GM21528 (cell line): ENCODE measurements around the gene KIAA1671.

Source experiments
- ATAC-seq: cut with Tn5 transposase; IDR thresholded peaks from one replicate; pipeline ENCODE4 v1.9.1; 2021; ENCODE audit warnings: mild to moderate bottlenecking, moderate library complexity; ENCODE audit not compliant: unreplicated experiment, low FRiP score

Gene KIAA1671

DNA sequence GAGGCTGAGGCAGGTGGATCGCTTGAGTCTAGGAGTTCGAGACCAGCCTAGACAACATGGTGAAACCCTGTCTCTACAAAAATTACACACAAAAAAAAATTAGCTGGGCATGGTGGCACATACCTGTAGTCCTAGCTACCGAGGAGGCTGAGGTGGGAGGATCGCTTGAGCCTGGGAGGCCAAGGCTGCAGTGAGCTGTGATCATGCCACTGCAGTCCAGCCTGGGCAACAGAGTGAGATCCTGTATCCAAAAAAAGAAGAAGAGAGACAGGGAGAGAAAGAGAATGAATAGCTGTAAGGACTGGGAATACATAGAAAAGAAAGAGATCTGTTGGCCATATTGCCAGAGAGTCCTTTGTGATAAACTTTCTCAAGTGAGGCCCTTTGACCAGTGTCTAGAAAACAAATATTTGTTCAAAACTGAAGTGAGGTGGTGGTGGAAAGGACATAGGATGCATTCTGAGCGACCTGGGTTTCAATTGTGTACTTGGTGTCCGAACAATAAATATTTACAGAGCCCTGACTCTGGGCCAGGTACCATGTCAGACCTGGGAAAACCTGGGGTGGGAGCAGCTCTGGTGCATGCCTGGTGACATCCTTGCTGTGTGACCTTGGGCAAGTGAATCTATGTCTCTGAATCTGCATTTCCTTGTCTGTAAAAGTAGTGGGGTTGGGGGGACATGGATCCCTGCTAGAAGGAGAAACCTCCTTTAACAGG, 157.5 kb downstream of the KIAA1671 start:
- no peak for ATAC-seq

DNA sequence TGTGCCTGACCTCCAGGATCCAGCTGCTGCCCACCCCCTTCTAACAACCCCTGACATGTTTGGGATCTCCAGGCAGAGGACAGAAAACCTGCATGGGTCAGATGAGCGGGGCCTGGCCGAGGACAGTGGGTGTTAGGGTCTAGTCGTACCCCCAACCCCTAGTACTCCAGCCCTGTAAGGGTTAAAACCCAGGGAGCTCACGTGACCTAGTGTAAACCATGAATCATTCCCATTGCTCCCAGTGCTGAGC, 158.0 kb downstream of the KIAA1671 start:
- no peak for ATAC-seq

DNA sequence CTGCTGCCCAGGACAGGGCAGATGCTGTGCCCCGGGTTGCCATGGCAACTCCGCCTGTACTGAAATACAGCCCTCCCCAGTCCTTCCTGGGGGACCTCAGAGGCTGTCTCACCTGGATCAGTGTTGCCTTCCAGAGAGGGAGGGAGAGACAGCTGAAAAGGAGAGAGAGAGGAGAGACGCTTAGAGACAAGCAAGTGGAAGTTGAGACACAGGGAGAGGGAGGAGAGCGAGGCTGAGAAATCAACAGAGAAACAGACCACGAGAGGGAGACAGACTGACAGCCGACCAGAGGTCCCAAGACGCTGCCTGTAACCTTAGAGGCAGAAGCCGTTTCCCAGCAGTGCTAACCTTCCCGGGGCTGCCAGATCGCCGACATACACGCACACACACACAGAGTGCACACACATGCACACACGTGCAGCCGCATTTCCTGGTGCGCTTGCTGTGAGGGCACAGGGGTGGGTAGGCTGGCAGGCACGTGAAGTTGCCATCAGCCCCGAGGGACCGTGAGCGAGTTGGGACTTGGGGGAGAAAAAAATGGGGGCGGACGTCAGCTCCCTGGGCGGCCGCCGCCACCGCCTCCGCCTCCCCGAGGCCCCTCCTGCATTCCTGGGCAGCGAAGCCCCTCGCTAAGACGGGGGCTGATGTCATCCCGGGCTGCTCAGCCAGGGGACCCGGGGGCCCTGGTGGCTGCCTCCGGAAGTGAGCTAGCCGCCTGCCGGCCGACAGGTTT, 158.5 kb downstream of the KIAA1671 start:
- no peak for ATAC-seq

DNA sequence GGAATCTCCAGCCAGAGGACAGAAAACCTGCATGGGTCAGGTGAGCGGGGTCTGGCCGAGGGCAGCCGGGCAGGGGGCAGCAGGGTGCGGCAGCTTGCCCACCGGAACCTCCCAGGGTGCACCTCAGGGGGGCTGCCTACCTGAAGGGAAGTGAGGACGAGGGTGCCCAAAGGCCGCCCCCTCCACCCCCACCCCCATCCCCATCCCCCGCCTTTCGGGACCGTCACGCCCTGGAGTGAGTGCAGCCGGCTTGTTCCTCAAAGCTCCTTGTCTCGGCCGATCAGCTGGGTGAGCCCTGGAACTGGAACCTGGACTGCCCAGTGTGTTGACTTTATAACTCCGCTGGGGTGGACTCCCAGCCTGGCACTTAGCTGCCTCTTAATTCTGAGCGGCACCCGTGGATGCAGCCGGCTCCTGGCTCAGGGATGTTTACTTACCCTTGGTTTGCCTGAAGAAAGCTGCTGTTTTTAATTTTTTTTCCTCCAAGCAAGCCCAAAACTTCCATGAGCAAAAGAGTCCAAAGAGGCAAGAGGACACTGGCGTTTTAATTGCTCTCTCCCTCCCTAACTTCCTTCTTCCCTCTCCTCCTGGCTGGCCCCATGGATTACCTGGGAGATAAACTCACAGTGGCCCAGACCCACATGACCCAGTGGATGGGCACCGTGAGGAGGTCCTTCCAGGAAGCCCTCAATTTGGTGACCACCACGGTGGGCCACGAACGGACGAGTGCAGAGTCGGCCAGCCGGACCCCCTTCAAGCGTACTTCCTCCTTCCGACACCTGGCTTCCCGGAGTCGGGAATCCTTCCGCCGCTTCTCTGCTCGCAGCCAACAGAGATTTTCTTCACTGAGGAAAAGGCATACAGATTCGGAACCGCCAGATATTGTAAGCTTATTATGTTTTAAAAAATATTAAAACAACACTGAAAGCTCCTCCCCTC, 159.3 kb downstream of the KIAA1671 start:
- ATAC-seq = no peak

DNA sequence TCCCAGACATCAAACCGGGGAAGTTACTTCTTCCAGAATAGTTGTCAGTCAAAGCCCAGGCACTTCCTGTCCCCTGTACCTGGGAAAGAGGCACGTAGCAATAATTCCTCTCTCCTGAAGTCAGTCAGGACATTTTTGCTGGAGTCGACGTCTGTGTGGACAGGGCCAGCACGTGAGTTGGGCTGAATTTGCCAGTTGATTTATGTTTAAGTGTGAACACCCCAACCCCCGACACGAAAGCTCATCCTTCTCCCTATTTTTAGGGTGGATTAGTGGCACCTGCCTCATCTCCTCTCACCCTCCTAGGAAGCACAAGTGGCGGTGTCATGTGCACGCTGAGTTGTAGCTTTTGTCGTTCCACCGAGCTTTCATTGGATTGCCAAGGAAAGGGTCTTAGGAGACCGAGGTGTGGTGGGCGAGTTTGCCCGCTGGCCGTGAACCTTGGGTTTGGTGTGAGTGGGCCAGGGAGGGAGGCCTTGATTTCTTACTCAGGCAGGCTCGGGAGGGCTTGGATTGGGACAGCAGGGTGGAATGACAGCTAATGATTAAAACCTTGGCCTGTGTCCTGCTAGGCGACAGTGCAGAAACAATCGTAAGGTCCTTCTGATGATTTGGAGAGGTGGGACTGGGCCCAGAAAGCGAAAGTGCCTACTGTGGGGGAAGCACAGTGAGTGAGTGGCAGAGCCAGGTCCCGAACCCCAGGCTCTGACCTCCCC, 160.2 kb downstream of the KIAA1671 start:
- ATAC-seq = no peak

DNA sequence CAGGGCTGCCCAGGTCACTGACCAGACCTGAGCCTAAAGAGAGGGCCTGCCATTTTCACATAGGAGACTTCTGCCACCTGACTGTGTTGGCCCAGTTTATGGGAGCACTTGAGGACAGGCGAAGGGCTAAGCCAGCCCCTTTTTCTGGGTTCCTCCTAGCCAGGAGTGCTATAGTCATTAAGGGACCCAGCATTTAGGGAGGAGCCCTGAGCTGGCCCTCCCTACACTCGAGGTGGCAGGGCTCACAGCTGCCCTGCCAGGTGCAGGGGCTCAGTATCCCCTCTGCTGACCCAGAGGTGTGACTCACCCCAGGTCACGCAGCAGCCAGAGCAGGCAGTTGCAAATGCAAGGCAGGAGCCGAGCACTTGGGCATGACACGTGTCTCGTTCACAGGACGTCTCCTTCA, 160.8 kb downstream of the KIAA1671 start:
- ATAC-seq = no peak

DNA sequence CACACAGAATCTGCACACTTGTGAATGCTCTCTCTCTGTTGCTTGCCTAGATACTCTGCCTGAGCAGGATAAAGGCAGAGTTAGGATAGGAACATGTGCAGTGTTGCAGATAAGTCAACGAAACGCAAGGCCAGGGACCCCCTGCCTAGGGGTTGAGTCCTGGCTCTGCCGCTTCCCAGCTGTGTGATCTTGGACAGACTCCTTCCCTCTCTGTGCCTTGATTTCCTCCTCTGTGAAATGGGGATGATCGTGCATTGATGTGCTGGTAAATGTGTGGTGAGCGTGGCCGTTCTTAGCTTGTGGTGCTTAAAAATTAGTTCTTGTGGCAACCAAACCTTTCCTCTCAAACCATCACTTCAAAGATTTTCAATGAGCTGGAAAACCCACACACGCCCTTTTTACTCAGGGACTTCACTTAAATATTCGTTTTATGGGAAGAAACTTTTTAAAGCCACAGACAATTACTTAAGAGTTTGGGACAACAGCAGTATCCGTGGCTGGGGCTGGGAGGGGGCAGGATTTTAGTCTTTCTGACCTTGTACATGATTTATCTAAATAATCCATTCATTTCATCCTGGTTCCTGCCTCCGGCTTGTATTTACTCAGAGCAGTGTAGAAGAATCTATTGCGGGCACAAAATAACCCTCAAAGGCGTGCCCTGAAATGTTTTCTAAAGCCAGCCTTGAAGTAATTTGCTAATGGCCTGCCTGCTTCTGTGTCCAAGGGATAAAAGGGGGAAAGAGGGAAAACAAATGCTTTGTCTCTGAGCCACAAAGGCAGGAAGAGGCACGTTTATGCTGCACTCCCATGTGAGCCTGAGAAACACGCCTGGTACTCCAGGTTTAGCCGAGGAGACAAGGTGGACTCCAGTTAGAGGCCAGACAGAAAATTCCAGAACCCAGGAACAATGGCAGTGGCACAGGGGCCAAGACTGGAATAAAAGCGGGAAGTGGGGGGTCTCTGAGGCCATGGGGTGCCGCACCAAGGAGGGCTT, 162.2 kb downstream of the KIAA1671 start:
- no peak for ATAC-seq

DNA sequence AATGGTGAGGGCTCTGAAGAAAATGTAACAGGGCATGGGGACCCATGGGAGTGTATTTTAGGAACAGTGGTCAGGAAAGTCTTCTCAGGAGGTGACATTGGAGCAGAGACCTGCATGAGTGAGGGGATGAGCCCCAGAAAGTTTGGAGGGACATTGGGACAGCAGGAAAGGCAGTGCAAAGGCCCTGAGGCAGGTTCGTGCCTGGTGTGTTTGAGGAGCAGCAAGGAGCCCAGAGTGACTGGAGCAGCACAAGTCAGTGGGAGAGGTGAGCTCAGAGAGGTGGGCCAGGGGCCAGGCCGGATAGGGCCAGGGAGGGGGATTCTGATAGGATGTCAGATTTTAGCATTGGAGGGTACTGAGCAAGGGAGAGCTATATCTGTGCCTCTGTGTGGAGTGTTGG, 167.1 kb downstream of the KIAA1671 start:
- ATAC-seq = no peak

DNA sequence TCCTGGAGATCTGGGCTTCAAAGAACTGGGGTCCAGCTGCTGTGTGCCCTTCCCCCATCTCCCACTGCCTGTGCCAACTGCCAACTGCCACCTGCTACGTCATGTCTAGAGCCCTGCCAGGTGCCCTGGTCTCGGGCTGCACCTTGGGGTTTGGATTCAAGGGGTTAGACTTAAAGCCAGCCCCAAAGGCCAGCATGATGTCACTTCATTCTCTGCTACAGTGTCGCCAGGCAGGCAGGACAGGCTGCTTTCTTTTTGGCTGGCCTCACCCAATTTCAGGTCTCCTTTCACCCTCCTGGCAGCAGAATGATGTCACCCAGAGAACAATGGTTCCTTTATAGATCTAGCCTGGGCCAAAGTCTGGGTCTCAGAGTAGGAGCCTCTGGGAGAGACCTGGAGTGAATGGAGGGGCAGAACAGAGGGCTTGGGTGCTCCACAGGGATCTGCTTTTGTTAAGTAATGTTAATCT, 167.6 kb downstream of the KIAA1671 start:
- ATAC-seq = no peak

DNA sequence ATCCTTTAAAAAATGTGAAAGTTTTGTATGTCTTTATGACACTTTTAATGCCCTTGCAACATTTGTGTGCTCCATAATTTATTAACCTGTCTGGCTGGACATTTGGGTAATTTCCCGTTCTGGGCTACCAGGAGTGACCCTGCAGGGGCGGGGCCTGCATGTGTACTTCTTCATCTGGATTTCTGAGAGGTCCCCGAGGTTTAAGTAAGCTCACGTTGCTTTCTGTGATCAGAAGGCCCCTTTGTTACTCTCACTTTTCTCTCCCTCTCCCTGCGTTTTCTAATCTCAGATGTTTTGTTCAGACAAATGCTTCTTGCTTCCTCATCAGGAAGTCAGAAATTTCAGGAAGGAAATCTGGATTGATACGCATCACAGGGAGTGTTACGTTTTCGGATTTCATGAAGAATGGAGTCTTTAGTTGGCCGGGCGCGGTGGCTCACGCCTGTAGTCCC, 168.3 kb downstream of the KIAA1671 start:
- ATAC-seq = no peak

DNA sequence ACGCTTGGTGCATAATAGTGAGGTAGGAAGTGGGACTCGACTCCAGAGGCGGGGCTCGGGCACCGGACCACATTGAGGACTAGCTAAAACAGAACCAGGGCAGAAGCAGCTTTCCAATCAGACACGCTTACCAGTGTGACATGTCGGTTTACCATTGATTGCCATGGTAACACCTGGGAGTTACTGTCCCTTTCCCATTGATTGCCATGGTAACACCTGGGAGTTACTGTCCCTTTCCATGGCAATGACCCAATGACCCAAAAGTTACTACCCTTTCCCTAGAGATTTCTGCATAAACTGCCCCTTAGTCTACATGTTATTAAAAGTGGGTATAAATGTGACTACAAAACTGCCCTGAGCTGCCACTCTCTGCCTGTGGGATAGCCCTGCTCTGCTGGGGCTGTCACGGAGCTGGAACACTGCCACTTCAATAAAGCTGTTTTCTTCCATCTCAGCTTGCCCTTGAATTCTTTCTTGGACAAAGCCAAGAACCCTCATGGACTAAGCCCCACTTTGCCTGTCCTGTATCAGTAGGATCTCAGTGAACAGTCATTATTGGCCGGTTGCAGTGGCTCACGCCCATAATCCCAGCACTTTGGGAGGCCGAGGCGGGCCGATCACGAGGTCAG, 169.7 kb downstream of the KIAA1671 start:
- no peak for ATAC-seq

DNA sequence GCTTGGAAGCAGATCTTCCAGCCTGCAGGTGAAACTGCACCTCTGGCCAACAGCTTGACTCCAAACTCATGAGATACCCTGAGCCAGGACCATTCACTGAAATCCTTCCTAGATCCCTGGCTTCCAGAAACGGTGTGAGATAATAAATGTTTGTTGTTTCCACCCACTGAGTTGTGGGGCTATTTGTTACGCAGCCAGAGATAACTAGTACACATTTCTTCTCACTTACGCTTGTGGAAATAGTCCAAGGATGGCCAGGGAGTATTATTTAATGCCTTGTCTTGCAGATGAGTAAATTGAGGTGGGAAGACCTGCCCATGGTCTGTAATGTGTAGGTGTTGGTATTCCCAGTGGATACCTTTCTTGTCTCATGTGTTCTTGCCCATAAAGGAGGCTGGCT, 171.2 kb downstream of the KIAA1671 start:
- no peak for ATAC-seq

DNA sequence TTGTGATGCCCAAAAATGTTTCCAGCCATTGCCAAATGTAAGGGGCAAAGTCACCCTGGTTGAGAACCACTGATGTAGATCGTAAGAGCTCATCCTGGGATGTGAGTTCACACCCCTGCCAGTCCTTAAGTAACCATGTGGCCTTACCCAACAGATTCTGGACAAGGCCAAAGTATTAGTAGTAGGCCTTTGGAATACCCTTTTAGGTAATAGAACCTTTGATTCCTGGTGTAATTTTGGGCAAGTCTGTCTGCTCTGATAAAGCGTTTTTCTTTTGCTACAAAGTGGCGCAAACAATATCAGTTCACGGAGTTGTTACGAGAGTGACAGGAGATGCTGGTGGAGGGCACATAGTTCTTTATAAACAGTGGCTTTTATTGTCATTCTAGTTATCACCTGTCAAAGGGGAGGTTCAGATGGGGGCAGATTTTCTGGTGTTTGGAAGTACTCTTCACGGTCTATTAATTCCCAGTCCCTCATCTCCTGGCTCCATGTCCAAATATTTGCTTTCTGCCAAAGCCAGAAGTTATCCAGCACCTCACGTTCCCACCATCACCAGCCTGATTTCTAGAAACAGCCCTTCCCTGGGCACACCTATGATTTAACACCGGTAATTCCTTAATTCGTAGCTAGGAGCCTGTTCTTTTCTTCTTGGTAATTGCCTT, 173.3 kb downstream of the KIAA1671 start:
- ATAC-seq = no peak

DNA sequence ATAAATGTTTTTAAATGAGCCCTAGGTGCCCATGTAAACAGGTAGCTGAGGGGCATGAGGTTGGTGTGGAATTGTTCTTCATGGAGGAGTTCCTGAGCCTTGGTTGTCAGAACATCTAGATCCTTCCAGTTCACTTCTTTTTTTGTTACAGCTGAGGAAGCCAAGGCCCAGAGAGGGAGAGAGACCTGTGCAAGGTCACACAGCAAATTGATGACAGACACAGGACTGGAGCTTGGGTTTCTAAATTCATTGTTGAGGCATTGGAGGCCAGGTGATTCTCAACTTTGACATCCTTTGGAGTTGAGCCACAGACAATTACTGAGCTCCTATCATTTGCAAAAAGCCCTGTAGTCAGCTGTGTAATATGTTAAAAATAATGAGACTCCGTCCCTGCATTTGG, 174.0 kb downstream of the KIAA1671 start:
- no peak for ATAC-seq

DNA sequence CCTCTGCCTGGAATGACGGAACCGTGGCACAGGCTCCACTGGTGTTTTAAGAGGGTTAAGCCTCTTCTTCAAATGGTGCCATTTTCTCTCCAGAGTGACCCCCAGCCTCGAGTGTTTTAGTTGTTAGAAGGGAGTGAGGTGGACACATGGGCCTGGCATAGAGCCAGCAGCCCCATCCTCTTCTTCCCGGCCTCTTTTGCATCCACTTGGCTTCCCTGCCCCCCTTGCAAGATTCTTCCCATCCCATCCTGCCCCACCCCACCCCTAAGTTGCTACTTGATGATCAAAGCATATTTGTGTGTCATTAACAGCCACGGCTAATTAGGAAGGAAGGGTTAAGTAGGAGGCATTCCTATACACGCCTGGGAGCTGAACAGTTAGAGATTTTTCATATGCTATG, 174.8 kb downstream of the KIAA1671 start:
- ATAC-seq = no peak

DNA sequence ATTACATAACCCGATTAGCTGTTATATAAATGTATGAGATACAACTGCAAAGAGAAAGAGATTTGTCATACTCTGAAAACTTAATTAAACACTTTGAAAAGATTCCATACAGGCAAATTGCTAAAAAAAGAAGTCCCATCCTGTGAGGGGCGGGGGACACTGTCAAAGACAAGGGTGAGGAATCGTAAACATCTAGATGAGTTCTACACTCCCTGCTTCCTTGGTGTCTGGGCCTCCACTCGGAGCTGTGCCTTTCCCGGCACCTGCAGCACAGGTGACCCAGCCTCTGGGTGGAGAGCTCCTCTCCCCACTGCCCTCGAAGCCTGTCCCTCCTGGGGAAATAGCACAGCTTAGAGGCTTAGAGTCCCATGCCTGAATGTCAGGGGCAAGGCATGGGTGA, 177.9 kb downstream of the KIAA1671 start:
- no peak for ATAC-seq

DNA sequence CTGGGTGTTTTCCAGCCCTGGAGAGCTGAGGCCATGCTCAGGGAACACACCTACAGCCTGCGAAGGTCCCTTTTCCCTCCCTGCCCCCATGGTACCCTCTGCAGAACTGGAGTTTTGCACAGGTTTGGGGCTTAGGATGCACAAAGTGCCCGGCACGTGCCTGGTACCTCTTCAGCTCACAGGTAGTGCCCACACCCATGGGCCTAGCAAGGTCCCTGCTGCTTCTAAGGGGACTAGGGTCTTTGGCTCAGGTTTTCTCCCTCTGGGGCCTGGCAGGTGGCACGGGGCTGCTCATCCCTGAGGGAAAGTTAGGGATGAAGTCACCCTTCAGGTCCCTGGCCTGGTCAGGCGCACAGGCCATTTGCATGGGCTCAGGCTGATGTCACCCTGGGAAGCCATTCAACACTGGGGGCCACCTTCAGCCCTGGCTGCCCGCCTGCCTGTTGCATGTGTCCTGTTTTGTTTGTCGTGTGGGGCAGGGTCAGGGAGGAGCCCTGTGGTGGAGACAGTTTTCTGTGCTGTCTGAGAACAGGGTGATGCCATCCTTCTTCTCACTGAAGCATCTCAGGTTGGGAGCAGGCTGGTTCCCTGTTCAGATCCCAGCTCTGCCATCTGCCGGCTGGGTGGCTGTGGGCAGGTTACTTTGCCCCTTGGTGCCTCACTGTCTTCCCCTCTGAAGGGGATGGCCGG, 178.8 kb downstream of the KIAA1671 start:
- ATAC-seq = no peak

DNA sequence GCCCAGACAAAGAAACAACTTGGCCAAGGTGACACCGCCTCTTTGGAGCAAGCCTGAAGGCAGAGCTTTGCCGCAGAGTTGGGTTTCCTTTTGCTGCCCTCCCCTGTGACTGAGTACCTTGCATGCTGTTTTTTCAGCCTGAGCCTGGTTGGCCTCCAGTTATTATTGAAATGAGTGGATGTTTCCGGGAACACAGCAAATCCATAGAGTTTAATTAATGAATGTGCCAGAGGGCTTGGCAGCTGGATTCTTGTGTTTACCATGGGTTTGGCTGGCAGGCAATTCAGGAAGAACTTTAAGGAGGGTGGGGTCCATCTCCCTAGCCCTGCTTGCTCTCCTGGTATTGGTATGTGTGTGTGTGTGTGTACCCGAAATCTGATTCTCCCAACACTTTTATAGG, 181.5 kb downstream of the KIAA1671 start:
- ATAC-seq = no peak
